Loucy (cell line): ENCODE data around the gene ADAR.

ENCODE experiments used
- H2AFZ ChIP-seq: fragments of 200-600 bp; sonication (generic); 2 replicates; pipeline ENCODE4 v1.6.0; 2016; ENCODE audit warnings: antibody characterized with exemption, mild to moderate bottlenecking, low read length, moderate library complexity
- H3F3A ChIP-seq: fragments of 200-600 bp; 2 replicates; pipeline ENCODE4 v1.6.0; 2016; ENCODE audit warnings: antibody characterized with exemption, low read depth, mild to moderate bottlenecking
- H3K27me3 ChIP-seq: fragments of 200-600 bp; sonication (generic); 2 replicates; pipeline ENCODE4 v1.6.1; 2014; ENCODE audit warnings: low read length, mild to moderate bottlenecking; ENCODE audit not compliant: insufficient read depth, poor library complexity, severe bottlenecking
- H3K36me3 ChIP-seq: fragments of 200-600 bp; sonication (generic); 2 replicates; pipeline ENCODE4 v1.6.1; 2016; ENCODE audit warnings: low read length; ENCODE audit not compliant: insufficient read depth
- H3K4me1 ChIP-seq: fragments of 200-600 bp; sonication (generic); 2 replicates; pipeline ENCODE4 v1.5.1; 2014; ENCODE audit warnings: low read length, mild to moderate bottlenecking; ENCODE audit not compliant: insufficient read depth, poor library complexity, severe bottlenecking
- H3K4me2 ChIP-seq: fragments of 200-600 bp; sonication (generic); 2 replicates; pipeline ENCODE4 v1.6.0; 2014; ENCODE audit warnings: antibody characterized with exemption, low read length, low read depth, mild to moderate bottlenecking; ENCODE audit not compliant: poor library complexity, severe bottlenecking
- H3K4me3 ChIP-seq: fragments of 200-600 bp; sonication (generic); 2 replicates; pipeline ENCODE4 v1.5.1; 2014; ENCODE audit warnings: low read length, mild to moderate bottlenecking, mixed read lengths; ENCODE audit not compliant: poor library complexity, severe bottlenecking
- H3K79me2 ChIP-seq: fragments of 200-600 bp; sonication (generic); 2 replicates; pipeline ENCODE4 v1.6.1; 2014; ENCODE audit warnings: low read length; ENCODE audit not compliant: insufficient read depth
- H3K9ac ChIP-seq: fragments of 200-600 bp; sonication (generic); 2 replicates; pipeline ENCODE4 v1.6.0; 2014; ENCODE audit warnings: mild to moderate bottlenecking, low read depth, low read length, moderate library complexity; ENCODE audit not compliant: poor library complexity, severe bottlenecking
- H3K9me2 ChIP-seq: fragments of 200-600 bp; sonication (generic); replicated peaks from 2 replicates; pipeline ENCODE4 v1.6.1; 2016; ENCODE audit warnings: low read depth, low read length, mixed read lengths
- H3K9me3 ChIP-seq: fragments of 200-600 bp; sonication (generic); 2 replicates; pipeline ENCODE4 v1.6.1; 2014; ENCODE audit warnings: mild to moderate bottlenecking, antibody characterized with exemption, low read length, low read depth; ENCODE audit not compliant: insufficient read depth
- H4K20me1 ChIP-seq: fragments of 200-600 bp; sonication (generic); 2 replicates; pipeline ENCODE4 v1.6.0; 2014; ENCODE audit warnings: antibody characterized with exemption, low read length, mild to moderate bottlenecking; ENCODE audit not compliant: insufficient read depth, poor library complexity, severe bottlenecking
- EZH2phosphoT487 ChIP-seq: fragments of 200-600 bp; IDR thresholded peaks from 2 replicates; pipeline ENCODE4 v1.6.1; 2018; ENCODE audit warnings: antibody characterized with exemption, mild to moderate bottlenecking, moderate library complexity, borderline replicate concordance
- TF ChIP-seq, protein P1 (sequence below): fragments of 200-600 bp; sonication (generic); conservative IDR thresholded peaks from 2 replicates; pipeline ENCODE4 v1.5.1; 2014; ENCODE audit warnings: mild to moderate bottlenecking, antibody characterized with exemption, low read length

ADAR gene

DNA sequence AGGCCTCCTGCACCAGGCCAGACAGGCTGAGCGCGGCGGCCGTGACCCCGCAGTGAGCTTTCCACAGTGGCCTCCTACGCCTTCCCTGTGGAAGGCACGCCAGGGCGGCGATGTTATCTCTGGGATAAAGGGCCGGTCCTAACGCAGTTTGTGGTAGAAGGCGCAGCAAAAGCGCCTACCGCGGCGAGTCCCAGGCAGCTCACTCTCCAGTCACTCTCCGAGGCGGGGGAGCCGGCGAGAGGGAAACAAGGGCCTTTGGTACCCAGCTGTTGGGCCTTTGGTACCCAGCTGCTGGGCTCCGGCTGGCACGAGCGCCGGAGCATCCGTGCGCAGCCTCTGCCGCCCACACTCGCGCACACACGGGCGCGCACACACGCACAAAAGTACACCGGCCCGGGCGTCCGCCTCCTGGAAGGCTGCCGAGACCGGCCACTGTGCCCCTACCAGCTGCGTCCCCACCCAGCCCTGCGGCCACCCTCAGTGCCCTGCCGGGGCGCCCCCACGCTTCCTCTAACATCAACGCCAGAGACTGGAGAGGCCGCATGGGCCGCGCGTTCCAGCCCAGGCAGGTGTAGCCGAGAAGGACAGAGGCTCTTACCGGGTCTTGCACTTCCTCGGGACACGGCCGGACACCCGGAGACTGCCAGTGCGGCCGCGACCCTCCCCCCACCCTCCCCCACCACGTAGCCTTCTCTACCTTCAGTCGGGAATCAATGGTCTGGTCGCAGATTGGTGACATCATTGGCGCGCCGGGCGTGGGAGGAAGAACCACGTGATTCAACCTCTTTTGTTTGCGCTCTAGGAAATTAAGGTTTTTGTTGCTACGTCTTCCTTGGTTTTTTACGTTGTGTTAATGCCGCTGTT is 19.5 kb upstream of the ADAR start:
- no peaks in the 10 kb centered on the region for H3K9me3 ChIP-seq
- H3K36me3 ChIP-seq, result no peaks in the 10 kb centered on the region
- H3F3A ChIP-seq, result peaks cover 12% of the 10 kb centered on the region; the same call in 1 of the 2 replicates
- H3K4me2 ChIP-seq, result peak overlapping the region; percentile 99
- TF ChIP-seq EZH2phosphoT487, result no peak
- TF ChIP-seq, protein P1, sequence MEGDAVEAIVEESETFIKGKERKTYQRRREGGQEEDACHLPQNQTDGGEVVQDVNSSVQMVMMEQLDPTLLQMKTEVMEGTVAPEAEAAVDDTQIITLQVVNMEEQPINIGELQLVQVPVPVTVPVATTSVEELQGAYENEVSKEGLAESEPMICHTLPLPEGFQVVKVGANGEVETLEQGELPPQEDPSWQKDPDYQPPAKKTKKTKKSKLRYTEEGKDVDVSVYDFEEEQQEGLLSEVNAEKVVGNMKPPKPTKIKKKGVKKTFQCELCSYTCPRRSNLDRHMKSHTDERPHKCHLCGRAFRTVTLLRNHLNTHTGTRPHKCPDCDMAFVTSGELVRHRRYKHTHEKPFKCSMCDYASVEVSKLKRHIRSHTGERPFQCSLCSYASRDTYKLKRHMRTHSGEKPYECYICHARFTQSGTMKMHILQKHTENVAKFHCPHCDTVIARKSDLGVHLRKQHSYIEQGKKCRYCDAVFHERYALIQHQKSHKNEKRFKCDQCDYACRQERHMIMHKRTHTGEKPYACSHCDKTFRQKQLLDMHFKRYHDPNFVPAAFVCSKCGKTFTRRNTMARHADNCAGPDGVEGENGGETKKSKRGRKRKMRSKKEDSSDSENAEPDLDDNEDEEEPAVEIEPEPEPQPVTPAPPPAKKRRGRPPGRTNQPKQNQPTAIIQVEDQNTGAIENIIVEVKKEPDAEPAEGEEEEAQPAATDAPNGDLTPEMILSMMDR, result no peak
- peaks cover 53% of the 10 kb centered on the region for H3K79me2 ChIP-seq
- H4K20me1 ChIP-seq, result peaks cover 36% of the 10 kb centered on the region
- no peaks in the 10 kb centered on the region for H3K9me2 ChIP-seq
- no peaks in the 10 kb centered on the region for H3K27me3 ChIP-seq
- peaks cover 40% of the 10 kb centered on the region for H3K4me1 ChIP-seq
- H3K4me3 ChIP-seq, result peak overlapping the region; percentile 92
- H2AFZ ChIP-seq, result peak overlapping the region; percentile 98
- peak overlapping the region; percentile 86 for H3K9ac ChIP-seq

DNA sequence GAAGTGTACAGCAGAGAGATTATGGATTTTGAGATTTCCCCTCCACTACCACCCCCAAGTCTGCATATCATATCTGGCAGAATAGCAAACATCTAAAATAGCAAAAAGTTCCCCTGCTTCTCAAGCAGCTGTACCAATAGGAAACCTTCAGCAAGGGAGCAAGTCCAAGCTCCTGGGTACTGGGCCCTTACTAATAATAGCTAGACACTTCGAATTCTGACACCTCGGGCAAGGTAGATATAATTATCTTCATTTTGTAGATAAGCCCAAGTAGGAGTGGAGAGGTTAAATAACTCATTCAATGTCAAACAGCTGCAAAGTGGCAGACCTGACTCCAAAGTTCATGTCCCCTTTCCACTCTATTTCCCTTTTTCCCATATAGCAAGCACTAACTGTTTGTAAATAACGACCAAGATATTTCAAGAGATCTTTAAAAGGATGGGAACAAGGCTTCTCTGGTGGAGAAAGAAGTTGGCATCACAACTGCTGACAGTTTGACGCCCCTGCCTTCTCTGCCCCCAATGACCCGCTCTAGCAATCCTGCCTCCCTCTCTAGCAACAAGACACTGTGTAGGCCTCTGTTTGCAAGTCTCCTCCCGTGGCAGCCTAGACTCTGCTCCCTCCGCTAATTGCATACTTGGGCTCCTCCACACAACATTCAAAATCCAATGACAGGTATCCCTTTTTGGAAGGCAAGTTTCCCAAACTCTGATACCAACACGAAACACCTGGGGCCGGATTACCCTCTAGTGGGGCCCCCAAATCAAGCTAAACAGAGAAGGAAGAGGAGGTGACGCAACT is 18.7 kb upstream of the ADAR start:
- Histone ChIP-seq H2AFZ (peak overlapping the region; percentile 98; the same call in 1 of the 2 replicates), H3K4me2 (peak overlapping the region; percentile 99), H3K4me3 (peak overlapping the region; percentile 92), H3K27me3 (no peaks in the 10 kb centered on the region), H4K20me1 (peaks cover 41% of the 10 kb centered on the region), H3K4me1 (peaks cover 48% of the 10 kb centered on the region), H3K36me3 (no peaks in the 10 kb centered on the region), H3K9me2 (no peaks in the 10 kb centered on the region), H3K9me3 (no peaks in the 10 kb centered on the region), H3F3A (peaks cover 12% of the 10 kb centered on the region; the same call in 1 of the 2 replicates), H3K9ac (peak overlapping the region; percentile 86), H3K79me2 (peaks cover 61% of the 10 kb centered on the region)
- TF ChIP-seq, protein P1, result no peak

DNA sequence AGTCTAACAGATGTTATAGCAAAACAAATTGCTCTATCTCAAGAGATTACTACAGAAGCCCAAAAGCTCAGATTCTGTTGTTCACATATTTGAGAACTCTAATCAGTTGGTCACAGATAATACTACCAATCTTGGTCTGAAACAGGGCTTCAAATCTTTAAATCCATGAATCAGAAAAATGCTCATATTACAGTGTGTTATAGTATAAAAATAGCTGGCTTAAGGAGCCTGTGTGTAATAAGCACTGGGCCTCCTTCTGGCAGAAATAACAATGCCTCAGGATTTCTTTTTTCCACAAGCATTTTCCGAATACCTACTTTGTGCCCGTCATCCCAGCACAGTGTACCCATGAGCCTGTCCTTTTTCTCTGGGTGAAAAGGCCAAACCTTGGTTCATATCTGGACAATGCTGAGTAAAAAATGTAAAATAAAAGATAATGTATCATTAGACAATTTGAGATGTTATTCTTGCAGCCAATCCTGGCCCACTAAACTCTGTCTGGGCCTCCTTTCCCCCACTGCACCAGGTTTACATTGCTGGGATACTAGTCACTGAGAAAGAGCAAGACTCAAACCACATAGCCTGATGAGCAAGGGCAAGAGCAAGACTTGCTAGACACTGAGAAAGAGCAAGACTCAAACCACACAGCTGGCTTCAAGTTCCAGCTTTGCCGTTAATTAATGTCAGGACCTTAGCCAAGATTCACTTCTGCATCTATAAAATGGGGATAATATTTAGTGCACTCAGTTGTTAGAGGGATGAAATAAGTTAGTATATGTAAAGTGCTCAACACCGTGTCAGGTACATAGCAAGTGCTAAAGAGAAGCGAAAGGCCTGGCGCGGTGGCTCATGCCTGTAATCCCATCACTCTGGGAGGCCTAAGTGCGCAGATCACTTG is 17.0 kb upstream of the ADAR start:
- peaks cover 51% of the 10 kb centered on the region for H3K4me1 ChIP-seq
- H3K9me3 ChIP-seq, result no peaks in the 10 kb centered on the region
- H4K20me1 ChIP-seq, result peaks cover 49% of the 10 kb centered on the region
- peak overlapping the region; percentile 10 for H3K9ac ChIP-seq
- no peaks in the 10 kb centered on the region for H3K36me3 ChIP-seq
- H3K79me2 ChIP-seq, result peaks cover 76% of the 10 kb centered on the region
- H2AFZ ChIP-seq, result no peak overlapping the region
- peak overlapping the region; percentile 5 for H3K4me3 ChIP-seq
- no peaks in the 10 kb centered on the region for H3K9me2 ChIP-seq
- peaks cover 11% of the 10 kb centered on the region; the same call in 1 of the 2 replicates for H3F3A ChIP-seq
- no peaks in the 10 kb centered on the region for H3K27me3 ChIP-seq
- TF ChIP-seq EZH2phosphoT487, result no peak
- TF ChIP-seq, protein P1, result no peak
- H3K4me2 ChIP-seq, result peak overlapping the region; percentile 44
